H1 (cell line): ENCODE measurements around the gene NUBPL.

Experiments used
- ASH2L ChIP-seq: fragments of 200-600, 300-600 bp; sonication (generic); IDR thresholded peaks from one replicate; pipeline ENCODE4 v1.7.1; 2017; ENCODE audit warnings: low read length
- EZH2 ChIP-seq: fragments of 200-600 bp; sonication (generic); IDR thresholded peaks from 2 replicates; pipeline ENCODE4 v1.7.1; 2012; ENCODE audit warnings: low read depth, mild to moderate bottlenecking, moderate library complexity, low read length, inconsistent platforms; ENCODE audit not compliant: severe bottlenecking
- FOSL1 ChIP-seq: IDR thresholded peaks from 2 replicates; pipeline ENCODE4 v1.6.1; 2011; ENCODE audit warnings: mild to moderate bottlenecking, low read depth, low read length, moderate library complexity; ENCODE audit not compliant: insufficient read depth
- GABPA ChIP-seq: IDR thresholded peaks from 2 replicates; pipeline ENCODE4 v1.6.1; 2011; ENCODE audit warnings: mild to moderate bottlenecking, low read length, moderate library complexity, borderline replicate concordance; ENCODE audit not compliant: insufficient read depth
- GTF2F1 ChIP-seq: IDR thresholded peaks from 2 replicates; pipeline ENCODE4 v1.6.1; 2012; ENCODE audit warnings: low read depth, low read length, improper control_type of control experiment, borderline replicate concordance
- POLR2A ChIP-seq, 2 experiments: IDR thresholded peaks; 1 replicate in 1 of 2; 2 replicates in 1 of 2; pipeline ENCODE4 v1.6.1; 2011; ENCODE audit warnings: low read depth in 2 of 2, low read length in 2 of 2, mild to moderate bottlenecking in 2 of 2; ENCODE audit errors: control extremely low read depth in 1 of 2
- RAD21 ChIP-seq, 2 experiments: IDR thresholded peaks in 1 of 2; conservative IDR thresholded peaks in 1 of 2; 2 replicates each; pipeline ENCODE4 v1.6.1; 2011; ENCODE audit warnings: low read depth in 2 of 2, low read length in 2 of 2, improper control_type of control experiment in 1 of 2, inconsistent platforms in 1 of 2, mild to moderate bottlenecking in 1 of 2, moderate library complexity in 1 of 2
- RXRA ChIP-seq: IDR thresholded peaks from 2 replicates; pipeline ENCODE4 v1.6.1; 2011; ENCODE audit warnings: low read depth, mild to moderate bottlenecking, low read length, moderate library complexity; ENCODE audit not compliant: insufficient read depth
- TEAD4 ChIP-seq: IDR thresholded peaks from 2 replicates; pipeline ENCODE4 v1.6.1; 2012; ENCODE audit warnings: low read depth, low read length, inconsistent platforms, mixed read lengths
- TF ChIP-seq, protein P1 (sequence below), 3 experiments: IDR thresholded peaks; 1 replicate in 2 of 3; 2 replicates in 1 of 3; pipeline versions ENCODE4 v1.5.1 to v1.6.1; 2011; ENCODE audit warnings: low read length in 3 of 3, mild to moderate bottlenecking in 3 of 3, inconsistent platforms in 2 of 3, low read depth in 1 of 3, moderate library complexity in 1 of 3; ENCODE audit not compliant: insufficient read depth in 1 of 3; ENCODE audit errors: control extremely low read depth in 1 of 3

DNA sequence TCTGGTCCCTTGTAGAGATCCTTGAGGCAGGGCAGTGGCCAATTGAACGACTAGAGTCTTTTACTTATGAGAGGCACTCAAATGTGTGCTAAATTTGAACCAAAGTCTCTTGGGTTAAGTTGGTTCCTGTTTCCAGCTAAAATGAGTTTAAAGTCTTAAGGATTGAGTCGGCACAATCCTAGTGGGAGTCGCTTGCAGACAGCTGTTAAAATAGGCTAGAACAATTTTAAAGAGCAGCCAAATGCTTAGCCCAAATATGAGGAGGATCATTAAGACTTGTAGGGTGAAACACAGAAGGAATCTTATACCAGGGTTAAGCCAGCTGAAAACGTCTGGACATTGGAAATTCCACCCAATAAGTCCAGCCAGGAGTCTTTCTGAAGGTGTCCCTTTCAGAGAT, 216.1 kb downstream of the NUBPL start:
- TF ChIP-seq, protein P1, sequence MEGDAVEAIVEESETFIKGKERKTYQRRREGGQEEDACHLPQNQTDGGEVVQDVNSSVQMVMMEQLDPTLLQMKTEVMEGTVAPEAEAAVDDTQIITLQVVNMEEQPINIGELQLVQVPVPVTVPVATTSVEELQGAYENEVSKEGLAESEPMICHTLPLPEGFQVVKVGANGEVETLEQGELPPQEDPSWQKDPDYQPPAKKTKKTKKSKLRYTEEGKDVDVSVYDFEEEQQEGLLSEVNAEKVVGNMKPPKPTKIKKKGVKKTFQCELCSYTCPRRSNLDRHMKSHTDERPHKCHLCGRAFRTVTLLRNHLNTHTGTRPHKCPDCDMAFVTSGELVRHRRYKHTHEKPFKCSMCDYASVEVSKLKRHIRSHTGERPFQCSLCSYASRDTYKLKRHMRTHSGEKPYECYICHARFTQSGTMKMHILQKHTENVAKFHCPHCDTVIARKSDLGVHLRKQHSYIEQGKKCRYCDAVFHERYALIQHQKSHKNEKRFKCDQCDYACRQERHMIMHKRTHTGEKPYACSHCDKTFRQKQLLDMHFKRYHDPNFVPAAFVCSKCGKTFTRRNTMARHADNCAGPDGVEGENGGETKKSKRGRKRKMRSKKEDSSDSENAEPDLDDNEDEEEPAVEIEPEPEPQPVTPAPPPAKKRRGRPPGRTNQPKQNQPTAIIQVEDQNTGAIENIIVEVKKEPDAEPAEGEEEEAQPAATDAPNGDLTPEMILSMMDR (IDR thresholded peaks at IDR 0.05; ENCODE audit: control extremely low read depth in 1 of 3, insufficient read depth in 1 of 3, low read depth in 1 of 3, low read length in 3 of 3): no peak
- TF ChIP-seq EZH2 (no peak), ASH2L (no peak), GABPA (no peak), RXRA (no peak), FOSL1 (no peak), RAD21 (IDR thresholded peaks at IDR 0.05 in 1 of 2, conservative IDR thresholded peaks at IDR 0.05 in 1 of 2; ENCODE audit: low read depth in 2 of 2, low read length in 2 of 2) (no peak), TEAD4 (no peak), POLR2A (IDR thresholded peaks at IDR 0.05; ENCODE audit: control extremely low read depth in 1 of 2, low read depth in 2 of 2, low read length in 2 of 2) (no peak), GTF2F1 (no peak)
